Measurements from ENCODE around the gene COL11A2. TPM values are rescaled to one million over a fixed set of nuclear protein-coding genes. Genes with fewer than 3 reads are reported as not detected.

The COL11A2 gene
- 0.32 and 0.47 TPM in 2 replicates for total RNA-seq

GRCh38 chr6:33192105-33192646 lies at the start of gene COL11A2:
COL11A2 (minus strand) TSS chr6:33192467; CDS start chr6:33192240, 227 bp downstream.
- peak; percentile 59 for ATAC-seq (ENCODE audit: low read depth)
- CTCF ChIA-PET = interaction anchor here (0.6 kb wide), 1 partner anchor 311 kb away, joined by 3 read pairs; no protein-coding TSS in a partner anchor
- H3K36me3 Mint-ChIP-seq (ENCODE audit: low read depth) = peaks cover 31% of the 10 kb centered on the region
- POLR2A ChIA-PET = interaction anchor here (0.5 to 1.1 kb wide), 4 partner anchors 8 to 221 kb away, joined by 3 read pairs; partner anchors contain the start of gene RXRB
- peaks cover 29% of the 10 kb centered on the region for H3K27me3 Mint-ChIP-seq
- TF ChIP-seq, protein P1, sequence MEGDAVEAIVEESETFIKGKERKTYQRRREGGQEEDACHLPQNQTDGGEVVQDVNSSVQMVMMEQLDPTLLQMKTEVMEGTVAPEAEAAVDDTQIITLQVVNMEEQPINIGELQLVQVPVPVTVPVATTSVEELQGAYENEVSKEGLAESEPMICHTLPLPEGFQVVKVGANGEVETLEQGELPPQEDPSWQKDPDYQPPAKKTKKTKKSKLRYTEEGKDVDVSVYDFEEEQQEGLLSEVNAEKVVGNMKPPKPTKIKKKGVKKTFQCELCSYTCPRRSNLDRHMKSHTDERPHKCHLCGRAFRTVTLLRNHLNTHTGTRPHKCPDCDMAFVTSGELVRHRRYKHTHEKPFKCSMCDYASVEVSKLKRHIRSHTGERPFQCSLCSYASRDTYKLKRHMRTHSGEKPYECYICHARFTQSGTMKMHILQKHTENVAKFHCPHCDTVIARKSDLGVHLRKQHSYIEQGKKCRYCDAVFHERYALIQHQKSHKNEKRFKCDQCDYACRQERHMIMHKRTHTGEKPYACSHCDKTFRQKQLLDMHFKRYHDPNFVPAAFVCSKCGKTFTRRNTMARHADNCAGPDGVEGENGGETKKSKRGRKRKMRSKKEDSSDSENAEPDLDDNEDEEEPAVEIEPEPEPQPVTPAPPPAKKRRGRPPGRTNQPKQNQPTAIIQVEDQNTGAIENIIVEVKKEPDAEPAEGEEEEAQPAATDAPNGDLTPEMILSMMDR (IDR thresholded peaks at IDR 0.05) = no peak
- intact Hi-C loops (cut with micrococcal nuclease) = loop anchor here (2.0 kb wide), 1 partner anchor 17 kb away; the partner anchor contains the start of gene RING1
- H3K27ac Mint-ChIP-seq = no peak within 1 kb of the TSS
- no peak for DNase-seq
- peaks cover 27% of the 10 kb centered on the region for H3K4me1 Mint-ChIP-seq
- H3K4me3 Mint-ChIP-seq = peak within 1 kb of the TSS; percentile 82
- H3K9me3 Mint-ChIP-seq = no peaks in the 10 kb centered on the region

DNA sequence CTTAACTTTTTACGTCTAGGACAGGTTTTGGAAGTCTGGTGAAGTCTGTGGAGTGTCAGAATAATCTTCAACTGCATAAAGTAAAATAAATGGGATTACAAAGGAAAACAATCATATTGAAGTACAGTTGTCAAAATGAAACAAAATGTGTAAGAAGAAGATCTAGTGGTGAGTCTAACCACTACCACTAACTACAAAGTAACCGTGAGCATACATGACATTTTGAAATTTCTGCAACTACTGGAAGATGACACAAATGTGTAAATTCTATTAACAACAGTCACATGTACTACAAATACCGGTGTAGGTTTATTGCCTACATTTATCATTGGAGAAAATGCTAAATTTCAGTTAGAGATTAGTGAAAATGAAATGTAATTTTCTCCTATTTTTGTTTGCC lies 49.7 kb upstream of the COL11A2 start:
- H3K27me3 Mint-ChIP-seq = peaks cover 6% of the 10 kb centered on the region
- DNase-seq (no peak), ATAC-seq (ENCODE audit: low read depth) (no peak)
- no peaks in the 10 kb centered on the region for H3K9me3 Mint-ChIP-seq
- no peaks in the 10 kb centered on the region for H3K36me3 Mint-ChIP-seq (ENCODE audit: low read depth)
- no peak overlapping the region for H3K27ac Mint-ChIP-seq
- ChIA-PET CTCF (no interaction called here), POLR2A (no interaction called here)
- TF ChIP-seq, protein P1 (IDR thresholded peaks at IDR 0.05) = no peak
- intact Hi-C loops (cut with micrococcal nuclease) = no loop called here
- H3K4me1 Mint-ChIP-seq = peaks cover 3% of the 10 kb centered on the region
- no peak overlapping the region for H3K4me3 Mint-ChIP-seq

- DNase-seq (no peak), ATAC-seq (ENCODE audit: low read depth) (no peak)
- ChIA-PET POLR2A (interaction anchor here (0.6 to 2.2 kb wide), 2 partner anchors 11 to 1040 kb away, joined by 3 to 8 read pairs; no protein-coding TSS in a partner anchor), CTCF (no interaction called here)
- H3K9me3 Mint-ChIP-seq = no peaks in the 10 kb centered on the region
- intact Hi-C loops (cut with micrococcal nuclease) = no loop called here
- H3K27ac Mint-ChIP-seq = no peak overlapping the region
- no peaks in the 10 kb centered on the region for H3K36me3 Mint-ChIP-seq (ENCODE audit: low read depth)
- no peak overlapping the region for H3K4me3 Mint-ChIP-seq
- TF ChIP-seq, protein P1 (IDR thresholded peaks at IDR 0.05) = no peak
- peaks cover 25% of the 10 kb centered on the region for H3K27me3 Mint-ChIP-seq
- peaks cover 3% of the 10 kb centered on the region for H3K4me1 Mint-ChIP-seq
These were observed 45.5 kb upstream of the COL11A2 start for GRCh38 chr6:33237741-33238140.

GRCh38 chr6:33236852-33237251 lies 44.6 kb upstream of the COL11A2 start:
- Mint-ChIP-seq H3K27ac (no peak overlapping the region), H3K36me3 (ENCODE audit: low read depth) (no peaks in the 10 kb centered on the region), H3K27me3 (peaks cover 28% of the 10 kb centered on the region), H3K4me1 (peaks cover 1% of the 10 kb centered on the region), H3K4me3 (no peak overlapping the region), H3K9me3 (no peaks in the 10 kb centered on the region)
- TF ChIP-seq, protein P1 (IDR thresholded peaks at IDR 0.05) = no peak
- intact Hi-C loops (cut with micrococcal nuclease) = no loop called here
- ChIA-PET POLR2A (no interaction called here), CTCF (no interaction called here)
- ATAC-seq (ENCODE audit: low read depth) (no peak), DNase-seq (no peak)

DNA sequence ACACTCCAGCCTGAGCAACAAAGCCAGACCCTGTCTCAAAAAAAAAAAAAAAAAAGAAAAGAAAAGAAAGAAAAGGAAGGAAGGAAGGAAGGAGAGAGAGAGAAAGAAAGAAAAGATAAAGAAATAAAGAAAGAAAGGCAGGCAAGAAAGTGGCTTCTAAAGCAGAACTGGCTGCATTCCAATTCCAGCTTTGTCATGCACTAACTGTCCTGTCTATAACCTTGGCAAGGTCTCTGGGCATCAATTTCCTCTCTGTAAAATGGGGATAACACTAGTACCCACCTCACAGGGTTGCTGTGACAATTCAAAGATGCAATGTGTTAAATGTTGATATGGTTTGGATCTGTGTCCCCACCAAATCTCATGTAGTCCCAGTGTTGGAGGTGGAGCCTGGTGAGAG lies 44.1 kb upstream of the COL11A2 start:
- CTCF ChIA-PET = no interaction called here
- intact Hi-C loops (cut with micrococcal nuclease) = no loop called here
- Mint-ChIP-seq H3K36me3 (ENCODE audit: low read depth) (no peaks in the 10 kb centered on the region), H3K4me3 (no peak overlapping the region), H3K9me3 (no peaks in the 10 kb centered on the region), H3K4me1 (no peaks in the 10 kb centered on the region), H3K27me3 (peaks cover 31% of the 10 kb centered on the region), H3K27ac (no peak overlapping the region)
- TF ChIP-seq, protein P1 (IDR thresholded peaks at IDR 0.05) = no peak
- POLR2A ChIA-PET = interaction anchor here (0.7 to 1.2 kb wide), 2 partner anchors 37 to 1311 kb away, joined by 3 to 5 read pairs; no protein-coding TSS in a partner anchor
- ATAC-seq (ENCODE audit: low read depth) = no peak
- no peak for DNase-seq
